Osteoblast (primary cell): Measurements from ENCODE around the gene DCDC2C. TPM values are rescaled to one million over a fixed set of nuclear protein-coding genes. Genes with fewer than 3 reads are reported as not detected.
"Not testable (repeated sequence)": the region's sequence is repeated elsewhere in the genome, so short reads cannot be mapped to it uniquely, and the experiment has no call there.

ENCODE experiments used
- DNase-seq: peaks from one replicate; pipeline ENCODE4 v3.0.0; 2011; ENCODE audit warnings: low spot score, mixed read lengths; ENCODE audit not compliant: insufficient read length; ENCODE audit errors: missing footprints
- H2AFZ ChIP-seq: 2 replicates; pipeline ENCODE4 v1.6.0; 2011; ENCODE audit warnings: mild to moderate bottlenecking, low read length
- H3K27ac ChIP-seq: 2 replicates; pipeline ENCODE4 v1.5.1; 2011; ENCODE audit warnings: mild to moderate bottlenecking, low read depth, low read length, moderate library complexity
- H3K27me3 ChIP-seq: 2 replicates; pipeline ENCODE4 v1.6.0; 2012; ENCODE audit warnings: mild to moderate bottlenecking, control low read depth, inconsistent platforms, low read length, moderate library complexity; ENCODE audit not compliant: insufficient read depth
- H3K36me3 ChIP-seq: 2 replicates; pipeline ENCODE4 v1.5.1; 2011; ENCODE audit warnings: mild to moderate bottlenecking, low read length, control low read depth, moderate library complexity; ENCODE audit not compliant: insufficient read depth
- H3K4me1 ChIP-seq: 2 replicates; pipeline ENCODE4 v1.5.1; 2011; ENCODE audit warnings: mild to moderate bottlenecking, low read length, control low read depth, moderate library complexity; ENCODE audit not compliant: insufficient read depth
- H3K4me2 ChIP-seq: 2 replicates; pipeline ENCODE4 v1.6.0; 2011; ENCODE audit warnings: mild to moderate bottlenecking, low read length; ENCODE audit not compliant: insufficient read depth
- H3K4me3 ChIP-seq: fragments of 200-600 bp; sonication (generic); 3 replicates; pipeline ENCODE4 v1.5.1; 2012; ENCODE audit warnings: mild to moderate bottlenecking, low read length, inconsistent platforms; ENCODE audit not compliant: insufficient read depth
- H3K79me2 ChIP-seq: 2 replicates; pipeline ENCODE4 v1.6.0; 2012; ENCODE audit warnings: mild to moderate bottlenecking, low read length, control low read depth, inconsistent platforms; ENCODE audit not compliant: insufficient read depth
- H3K9me3 ChIP-seq: 2 replicates; pipeline ENCODE4 v1.5.1; 2011; ENCODE audit warnings: low read depth, low read length, control low read depth
- H4K20me1 ChIP-seq: 2 replicates; pipeline ENCODE4 v1.6.0; 2012; ENCODE audit warnings: mild to moderate bottlenecking, low read length, control low read depth; ENCODE audit not compliant: insufficient read depth
- CTCF ChIP-seq: IDR thresholded peaks from 2 replicates; pipeline ENCODE4 v1.5.1; 2011; ENCODE audit warnings: mild to moderate bottlenecking, low read depth, low read length, moderate library complexity; ENCODE audit errors: extremely low read depth
- total RNA-seq: library from RNA; depleted of rRNA; stranded (reverse); fragments of >200 nt; gene quantifications from 2 replicates; pipeline ENCODE4 v1.2.3, GENCODE V29; 2012

The DCDC2C gene
- total RNA-seq, 1 donor: not detected

- no peaks in the 10 kb centered on the region for H3K36me3 ChIP-seq
- H3K9me3 ChIP-seq: no peaks in the 10 kb centered on the region
- no peaks in the 10 kb centered on the region for H3K4me1 ChIP-seq
- H3K27me3 ChIP-seq: no peaks in the 10 kb centered on the region
- H2AFZ ChIP-seq: no peak overlapping the region
- DNase-seq: peak; percentile 43
- H4K20me1 ChIP-seq: no peaks in the 10 kb centered on the region
- no peak overlapping the region for H3K4me3 ChIP-seq
- H3K4me2 ChIP-seq: no peak overlapping the region
- no peaks in the 10 kb centered on the region for H3K79me2 ChIP-seq
- H3K27ac ChIP-seq: no peak overlapping the region
- no peak for TF ChIP-seq CTCF
These were observed 46.3 kb upstream of the DCDC2C start for GRCh38 chr2:3656762-3657721.

- TF ChIP-seq CTCF: no peak
- no peak within 1 kb of the TSS for H3K4me3 ChIP-seq
- H2AFZ ChIP-seq: no peak within 1 kb of the TSS
- no peaks in the 10 kb centered on the region for H3K4me1 ChIP-seq
- no peak within 1 kb of the TSS for H3K4me2 ChIP-seq
- H3K36me3 ChIP-seq: no peaks in the 10 kb centered on the region
- H3K79me2 ChIP-seq: no peaks in the 10 kb centered on the region
- H3K27me3 ChIP-seq: no peaks in the 10 kb centered on the region
- no peaks in the 10 kb centered on the region for H3K9me3 ChIP-seq
- DNase-seq: peak; percentile 50
- H3K27ac ChIP-seq: no peak within 1 kb of the TSS
- H4K20me1 ChIP-seq: no peaks in the 10 kb centered on the region
These were observed 45.5 kb upstream of the DCDC2C start, which contains the start of gene ALLC for GRCh38 chr2:3657881-3658280. TSS of gene ALLC (plus strand) at chr2:3658200. CDS start at chr2:3671158, 12,958 bp downstream.

GRCh38 chr2:3659447-3660432 lies 43.6 kb upstream of the DCDC2C start:
- Histone ChIP-seq H3K79me2 (no peaks in the 10 kb centered on the region), H3K9me3 (no peaks in the 10 kb centered on the region), H3K27ac (no peak overlapping the region), H3K4me2 (peak overlapping the region; percentile 18), H3K4me3 (no peak overlapping the region), H3K27me3 (no peaks in the 10 kb centered on the region), H2AFZ (peak overlapping the region; percentile 90), H4K20me1 (no peaks in the 10 kb centered on the region), H3K4me1 (no peaks in the 10 kb centered on the region), H3K36me3 (no peaks in the 10 kb centered on the region)
- TF ChIP-seq CTCF: no peak
- peak; percentile 74 for DNase-seq

- not testable (repeated sequence) for H3K79me2 ChIP-seq, DNase-seq, H3K27ac ChIP-seq, H3K27me3 ChIP-seq, H4K20me1 ChIP-seq, H3K9me3 ChIP-seq, H3K4me2 ChIP-seq, H2AFZ ChIP-seq, H3K36me3 ChIP-seq, H3K4me3 ChIP-seq, H3K4me1 ChIP-seq
These were observed 42.7 kb upstream of the DCDC2C start for GRCh38 chr2:3660640-3661039.
